Gastrocnemius medialis (tissue), 4 donors: ENCODE data around the gene AMN. TPM values are rescaled to one million over a fixed set of nuclear protein-coding genes. Genes with fewer than 3 reads are reported as not detected.

Experiments used
- ATAC-seq, 2 donors: fragments of 150-250 bp; one replicate each; pipeline ENCODE4 v1.9.1; 2016
- DNase-seq, 2 donors: peaks; one replicate each; pipeline ENCODE4 v3.0.0-alpha.2; 2019
- H3K27ac ChIP-seq, 4 donors: fragments of 200-600 bp; sonication (generic); 1 replicate in 1 of 4; 2 replicates in 3 of 4; pipeline ENCODE4 v1.5.1; 2016 to 2018; ENCODE audit warnings: mild to moderate bottlenecking in 2 of 4, moderate library complexity in 1 of 4
- H3K27me3 ChIP-seq, 3 donors: fragments of 200-600 bp; sonication (generic) in 2 of 3; 1 replicate in 1 of 3; 2 replicates in 2 of 3; pipeline versions ENCODE4 v1.5.1 to v1.6.0; 2016 to 2019; ENCODE audit warnings: mild to moderate bottlenecking in 1 of 3, moderate library complexity in 1 of 3
- H3K36me3 ChIP-seq, 2 donors: fragments of 200-600 bp; sonication (generic) in 1 of 2; one replicate each; pipeline ENCODE4 v1.5.1; 2017 to 2018
- H3K4me1 ChIP-seq, 2 donors: fragments of 200-600 bp; sonication (generic) in 1 of 2; one replicate each; pipeline ENCODE4 v1.5.1; 2016 to 2017; ENCODE audit warnings: mild to moderate bottlenecking in 2 of 2
- H3K4me3 ChIP-seq, 4 donors: fragments of 200-600 bp; sonication (generic) in 3 of 4; 1 replicate in 1 of 4; 2 replicates in 3 of 4; pipeline ENCODE4 v1.5.1; 2016 to 2019; ENCODE audit warnings: mild to moderate bottlenecking in 2 of 4
- H3K9me3 ChIP-seq, 3 donors: fragments of 200-600 bp; sonication (generic) in 2 of 3; 1 replicate in 1 of 3; 2 replicates in 2 of 3; pipeline ENCODE4 v1.5.1; 2016 to 2019
- POLR2A ChIP-seq, 2 donors: fragments of 450-650 bp; IDR thresholded peaks; one replicate each; pipeline ENCODE4 v1.6.1; 2017; ENCODE audit warnings: antibody characterized with exemption in 2 of 2, mild to moderate bottlenecking in 2 of 2, moderate library complexity in 2 of 2
- in situ Hi-C, 4 donors: fragments of 200-750 bp; cut with MboI; loops; one replicate each; pipeline versions ENCODE4 v1.15.0 to v1.8.0; 2017; ENCODE audit warnings: low sequenced_read_pairs in 4 of 4
- intact Hi-C: fragments of 100-400 bp; cut with DNase I; formaldehyde crosslinking; loops from one replicate; pipeline ENCODE4 v1.15.1; 2023; ENCODE audit warnings: low total_unique reads
- total RNA-seq, 4 donors: library from RNA; depleted of rRNA; stranded (reverse); fragments of >200 nt; gene quantifications; one replicate each; pipeline versions ENCODE4 v1.1.0 to v1.2.3, GENCODE V29; 2016
- TF ChIP-seq, protein P1 (sequence below), 5 experiments: fragments of 450-650 bp in 3 of 5; fragments of 200-600 bp in 2 of 5; sonication (generic) in 2 of 5; IDR thresholded peaks in 4 of 5; conservative IDR thresholded peaks in 1 of 5; 1 replicate in 4 of 5; 2 replicates in 1 of 5; pipeline ENCODE4 v1.5.1; 2016 to 2019; ENCODE audit warnings: antibody characterized with exemption in 5 of 5, mild to moderate bottlenecking in 3 of 5, moderate library complexity in 3 of 5

AMN gene
- total RNA-seq, 4 donors from 2014 or later, result 0.42 to 4.3 TPM; not detected in 2

DNA sequence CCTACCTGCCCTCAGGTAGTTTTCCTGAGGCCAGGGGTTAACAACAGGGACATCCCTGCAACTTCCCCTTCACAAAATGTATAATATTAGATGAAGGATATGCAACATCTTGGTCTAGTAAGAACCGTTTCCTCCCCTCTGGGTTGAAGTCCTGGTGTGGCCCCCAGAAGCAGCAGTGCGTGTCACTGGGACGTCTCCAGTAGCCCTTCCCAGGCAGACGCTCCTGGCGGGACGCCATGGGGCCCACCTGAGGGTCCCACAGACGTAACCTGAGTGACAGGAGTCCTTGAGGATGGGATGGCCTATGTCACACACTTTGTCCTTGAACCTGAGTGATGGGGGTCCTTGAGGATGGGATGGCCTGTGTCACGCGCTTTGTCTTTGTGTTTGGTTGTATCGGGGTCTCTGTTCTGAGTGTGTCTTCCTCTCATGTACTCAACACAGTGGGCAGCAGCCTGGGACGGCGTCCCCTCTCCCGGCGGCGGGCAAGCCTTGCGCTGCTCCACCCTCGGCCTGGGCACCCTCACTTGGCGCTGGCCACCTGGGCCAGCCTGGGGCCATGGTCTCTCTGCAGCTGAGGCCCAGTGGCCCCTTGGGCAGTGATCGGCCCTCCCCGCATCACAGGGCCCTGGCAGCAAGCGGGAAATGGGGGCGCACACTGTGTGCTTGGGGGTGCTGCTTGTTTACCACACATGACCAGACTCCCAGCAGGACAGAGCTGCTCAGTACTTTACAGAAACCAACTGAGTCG lies 14.3 kb upstream of the AMN start:
- TF ChIP-seq, protein P1, sequence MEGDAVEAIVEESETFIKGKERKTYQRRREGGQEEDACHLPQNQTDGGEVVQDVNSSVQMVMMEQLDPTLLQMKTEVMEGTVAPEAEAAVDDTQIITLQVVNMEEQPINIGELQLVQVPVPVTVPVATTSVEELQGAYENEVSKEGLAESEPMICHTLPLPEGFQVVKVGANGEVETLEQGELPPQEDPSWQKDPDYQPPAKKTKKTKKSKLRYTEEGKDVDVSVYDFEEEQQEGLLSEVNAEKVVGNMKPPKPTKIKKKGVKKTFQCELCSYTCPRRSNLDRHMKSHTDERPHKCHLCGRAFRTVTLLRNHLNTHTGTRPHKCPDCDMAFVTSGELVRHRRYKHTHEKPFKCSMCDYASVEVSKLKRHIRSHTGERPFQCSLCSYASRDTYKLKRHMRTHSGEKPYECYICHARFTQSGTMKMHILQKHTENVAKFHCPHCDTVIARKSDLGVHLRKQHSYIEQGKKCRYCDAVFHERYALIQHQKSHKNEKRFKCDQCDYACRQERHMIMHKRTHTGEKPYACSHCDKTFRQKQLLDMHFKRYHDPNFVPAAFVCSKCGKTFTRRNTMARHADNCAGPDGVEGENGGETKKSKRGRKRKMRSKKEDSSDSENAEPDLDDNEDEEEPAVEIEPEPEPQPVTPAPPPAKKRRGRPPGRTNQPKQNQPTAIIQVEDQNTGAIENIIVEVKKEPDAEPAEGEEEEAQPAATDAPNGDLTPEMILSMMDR (IDR thresholded peaks at IDR 0.05 in 4 of 5, conservative IDR thresholded peaks at IDR 0.05 in 1 of 5), result no peak
- no peak for TF ChIP-seq POLR2A (IDR thresholded peaks at IDR 0.05)
- DNase-seq (no peak), ATAC-seq (no peak)
- Histone ChIP-seq H3K27ac (no peak overlapping the region), H3K27me3 (no peaks in the 10 kb centered on the region), H3K9me3 (no peaks in the 10 kb centered on the region), H3K4me1 (no peaks in the 10 kb centered on the region), H3K36me3 (peaks cover 0 to 5% of the 10 kb centered on the region in 2 donors), H3K4me3 (no peak overlapping the region)
- intact Hi-C loops, result no loop called here
- in situ Hi-C loops, result loop anchor here in 2 of 4 donors (25.0 kb wide), 1 partner anchor 221 kb away; no protein-coding TSS in a partner anchor

- Histone ChIP-seq H3K36me3 (no peaks in the 10 kb centered on the region), H3K4me3 (no peak overlapping the region), H3K27ac (no peak overlapping the region), H3K9me3 (no peaks in the 10 kb centered on the region), H3K27me3 (no peaks in the 10 kb centered on the region), H3K4me1 (no peaks in the 10 kb centered on the region)
- TF ChIP-seq POLR2A (IDR thresholded peaks at IDR 0.05), result no peak
- TF ChIP-seq, protein P1 (IDR thresholded peaks at IDR 0.05 in 4 of 5, conservative IDR thresholded peaks at IDR 0.05 in 1 of 5), result no peak
- ATAC-seq (no peak), DNase-seq (no peak)
- intact Hi-C loops, result no loop called here
- in situ Hi-C loops, result loop anchor here in 2 of 4 donors (25.0 kb wide), 1 partner anchor 222 kb away; no protein-coding TSS in a partner anchor
Measured at GRCh38 chr14:102908766-102909455, 13.6 kb upstream of the AMN start.

- Histone ChIP-seq H3K4me1 (no peaks in the 10 kb centered on the region), H3K9me3 (no peaks in the 10 kb centered on the region), H3K27ac (no peak overlapping the region), H3K27me3 (no peaks in the 10 kb centered on the region), H3K36me3 (no peaks in the 10 kb centered on the region), H3K4me3 (no peak overlapping the region)
- in situ Hi-C loops, result loop anchor here in 2 of 4 donors (25.0 kb wide), 1 partner anchor 222 kb away; no protein-coding TSS in a partner anchor
- DNase-seq (no peak), ATAC-seq (no peak)
- intact Hi-C loops, result no loop called here
- TF ChIP-seq, protein P1 (IDR thresholded peaks at IDR 0.05 in 4 of 5, conservative IDR thresholded peaks at IDR 0.05 in 1 of 5), result no peak
- no peak for TF ChIP-seq POLR2A (IDR thresholded peaks at IDR 0.05)
Measured at GRCh38 chr14:102909462-102909861, 13.0 kb upstream of the AMN start.

- Histone ChIP-seq H3K27ac (no peak overlapping the region), H3K9me3 (no peaks in the 10 kb centered on the region), H3K27me3 (no peaks in the 10 kb centered on the region), H3K36me3 (no peaks in the 10 kb centered on the region), H3K4me1 (no peaks in the 10 kb centered on the region), H3K4me3 (no peak overlapping the region)
- intact Hi-C loops, result loop anchor here (10.0 kb wide), 1 partner anchor 385 kb away; no protein-coding TSS in a partner anchor
- TF ChIP-seq POLR2A (IDR thresholded peaks at IDR 0.05), result no peak
- TF ChIP-seq, protein P1 (IDR thresholded peaks at IDR 0.05 in 4 of 5, conservative IDR thresholded peaks at IDR 0.05 in 1 of 5), result no peak
- DNase-seq (no peak), ATAC-seq (no peak)
- in situ Hi-C loops, result loop anchor here in 3 of 4 donors (10.0 to 25.0 kb wide), 3 partner anchors 135 to 223 kb away; partner anchors contain the start of gene TRAF3 (in 1 of the 3)
Measured at GRCh38 chr14:102909911-102910310, 12.6 kb upstream of the AMN start.
